Adipose tissue (tissue), 3 donors: ENCODE results near the gene EIF5AL1. TPM values are rescaled to one million over a fixed set of nuclear protein-coding genes. Genes with fewer than 3 reads are reported as not detected.
"Not testable (repeated sequence)": the region's sequence is repeated elsewhere in the genome, so short reads cannot be mapped to it uniquely, and the experiment has no call there.

Experiments used
- H3K27ac ChIP-seq: one replicate; pipeline ENCODE4 v1.5.1; 2013; ENCODE audit warnings: low read depth, low read length
- WGBS, 3 donors: extraction: QIAGEN DNeasy Blood & Tissue Kit; methylation state at CpG; one replicate each; pipeline ENCODE4 v1.1.7; 2013; 5-methylcytosine and 5-hydroxymethylcytosine counted together
- polyA plus RNA-seq, 3 donors: library from polyadenylated mRNA; stranded (reverse); fragments of 200-250 nt; gene quantifications; one replicate each; pipeline ENCODE4 v1.2.3, GENCODE V29; 2013
- donor health status: healthy with polysubstance abuse.
- donor health status: Bipolar disorder and iron deficiency.
- donor health status: healthy.

EIF5AL1 gene
- polyA plus RNA-seq, 3 donors, result 0.30 to 0.92 (median 0.45) TPM

- H3K27ac ChIP-seq, result not testable (repeated sequence)
- no CpG with 5 or more reads among the region's 2 CpGs for WGBS, 3 donors
Observed at GRCh38 chr10:79504483-79504882, 7.8 kb upstream of the EIF5AL1 start.

GRCh38 chr10:79505328-79505727, 7.0 kb upstream of the EIF5AL1 start:
- H3K27ac ChIP-seq, result not testable (repeated sequence)

- H3K27ac ChIP-seq, result no peak overlapping the region
Observed at GRCh38 chr10:79505829-79506228, 6.5 kb upstream of the EIF5AL1 start.

GRCh38 chr10:79507440-79508167, 4.7 kb upstream of the EIF5AL1 start:
- H3K27ac ChIP-seq, result no peak overlapping the region
- WGBS, 3 donors, result 54 to 85% (median 81%) methylated on average over 9 of the region's 9 CpGs

- WGBS, 3 donors, result 68 to 91% (median 91%) methylated on average over 3 of the region's 4 CpGs
- not testable (repeated sequence) for H3K27ac ChIP-seq
Observed at GRCh38 chr10:79508245-79508644, 4.1 kb upstream of the EIF5AL1 start.

- H3K27ac ChIP-seq, result not testable (repeated sequence)
- WGBS, 3 donors, result 78 to 100% (median 92%) methylated on average over 2 of the region's 3 CpGs
Observed at GRCh38 chr10:79509306-79509933, 2.9 kb upstream of the EIF5AL1 start.

GRCh38 chr10:79509934-79510508, 2.3 kb upstream of the EIF5AL1 start:
- WGBS, 3 donors, result 60 to 83% (median 70%) methylated on average over 2 to 3 of the region's 5 CpGs
- not testable (repeated sequence) for H3K27ac ChIP-seq

GRCh38 chr10:79516532-79517205, 4.3 kb downstream of the EIF5AL1 start:
- H3K27ac ChIP-seq, result not testable (repeated sequence)
- WGBS, 3 donors, result 48 to 66% (median 61%) methylated on average over 3 to 5 of the region's 7 CpGs

GRCh38 chr10:79517567-79517966, 5.2 kb downstream of the EIF5AL1 start:
- 0 to 65% (median 50%) methylated on average over 1 to 2 of the region's 4 CpGs for WGBS, 3 donors
- not testable (repeated sequence) for H3K27ac ChIP-seq

- not testable (repeated sequence) for H3K27ac ChIP-seq
- 73 to 85% (median 74%) methylated on average over 6 of the region's 6 CpGs for WGBS, 3 donors
Observed at GRCh38 chr10:79521751-79522150, 9.4 kb downstream of the EIF5AL1 start.

GRCh38 chr10:79522464-79522863, 10.1 kb downstream of the EIF5AL1 start:
- 97 to 100% (median 98%) methylated on average over 2 to 3 of the region's 4 CpGs for WGBS, 3 donors
- not testable (repeated sequence) for H3K27ac ChIP-seq

- not testable (repeated sequence) for H3K27ac ChIP-seq
- WGBS, 3 donors, result 71 to 90% (median 85%) methylated on average over 8 to 10 of the region's 13 CpGs
Observed at GRCh38 chr10:79523157-79523853, 11.0 kb downstream of the EIF5AL1 start.

GRCh38 chr10:79525049-79525710, 12.8 kb downstream of the EIF5AL1 start:
- WGBS, 3 donors, result 72 to 91% (median 86%) methylated on average over 5 to 7 of the region's 8 CpGs
- H3K27ac ChIP-seq, result not testable (repeated sequence)

- 63 to 92% (median 88%) methylated on average over 1 to 4 of the region's 4 CpGs for WGBS, 3 donors
- H3K27ac ChIP-seq, result not testable (repeated sequence)
Observed at GRCh38 chr10:79528261-79528660, 15.9 kb downstream of the EIF5AL1 start.

- WGBS, 3 donors, result 68 to 80% (median 75%) methylated on average over 11 of the region's 11 CpGs
- not testable (repeated sequence) for H3K27ac ChIP-seq
Observed at GRCh38 chr10:79533142-79533902, 21.0 kb downstream of the EIF5AL1 start.

GRCh38 chr10:79533903-79534175, 21.5 kb downstream of the EIF5AL1 start:
- WGBS, 3 donors, result 88 to 95% (median 89%) methylated on average over 1 of the region's 5 CpGs
- not testable (repeated sequence) for H3K27ac ChIP-seq

- 69 to 76% (median 72%) methylated on average over 5 to 6 of the region's 6 CpGs for WGBS, 3 donors
- H3K27ac ChIP-seq, result not testable (repeated sequence)
Observed at GRCh38 chr10:79538311-79538710, 26.0 kb downstream of the EIF5AL1 start.

- WGBS, 3 donors, result 72 to 89% (median 88%) methylated on average over 1 of the region's 1 CpG
- not testable (repeated sequence) for H3K27ac ChIP-seq
Observed at GRCh38 chr10:79540930-79541329, 28.6 kb downstream of the EIF5AL1 start.
